ENCODE measurements around the gene LILRA1. TPM values are rescaled to one million over a fixed set of nuclear protein-coding genes. Genes with fewer than 3 reads are reported as not detected.
"Not testable (repeated sequence)": the region's sequence is repeated elsewhere in the genome, so short reads cannot be mapped to it uniquely, and the experiment has no call there.

LILRA1 gene
- total RNA-seq, 1 donor from 2014 or later = not detected

DNA sequence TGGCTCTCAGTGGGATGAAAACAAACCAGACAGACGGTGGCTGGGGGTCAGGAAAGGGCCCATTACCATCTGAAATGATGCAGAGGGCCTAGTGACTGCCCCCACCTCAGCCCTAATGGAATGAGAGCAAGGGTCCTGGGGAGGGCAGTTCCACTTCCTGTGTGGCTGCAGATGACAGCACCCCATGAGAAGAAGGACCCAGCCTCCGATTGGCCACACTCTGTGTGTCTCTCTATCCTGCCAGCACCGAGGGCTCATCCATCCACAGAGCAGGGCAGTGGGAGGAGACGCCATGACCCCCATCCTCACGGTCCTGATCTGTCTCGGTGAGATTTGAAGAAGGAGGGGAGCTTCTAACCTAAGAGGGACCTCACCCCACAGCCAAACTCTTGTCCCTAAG is 37.4 kb downstream of the LILRA1 start:
- no peak for DNase-seq (ENCODE audit: extremely low spot score, unreplicated experiment)
- no peak overlapping the region for H3K4me3 Mint-ChIP-seq (ENCODE audit: unreplicated experiment)
- H3K27me3 Mint-ChIP-seq (ENCODE audit: unreplicated experiment) = no peaks in the 10 kb centered on the region
- TF ChIP-seq, protein P1, sequence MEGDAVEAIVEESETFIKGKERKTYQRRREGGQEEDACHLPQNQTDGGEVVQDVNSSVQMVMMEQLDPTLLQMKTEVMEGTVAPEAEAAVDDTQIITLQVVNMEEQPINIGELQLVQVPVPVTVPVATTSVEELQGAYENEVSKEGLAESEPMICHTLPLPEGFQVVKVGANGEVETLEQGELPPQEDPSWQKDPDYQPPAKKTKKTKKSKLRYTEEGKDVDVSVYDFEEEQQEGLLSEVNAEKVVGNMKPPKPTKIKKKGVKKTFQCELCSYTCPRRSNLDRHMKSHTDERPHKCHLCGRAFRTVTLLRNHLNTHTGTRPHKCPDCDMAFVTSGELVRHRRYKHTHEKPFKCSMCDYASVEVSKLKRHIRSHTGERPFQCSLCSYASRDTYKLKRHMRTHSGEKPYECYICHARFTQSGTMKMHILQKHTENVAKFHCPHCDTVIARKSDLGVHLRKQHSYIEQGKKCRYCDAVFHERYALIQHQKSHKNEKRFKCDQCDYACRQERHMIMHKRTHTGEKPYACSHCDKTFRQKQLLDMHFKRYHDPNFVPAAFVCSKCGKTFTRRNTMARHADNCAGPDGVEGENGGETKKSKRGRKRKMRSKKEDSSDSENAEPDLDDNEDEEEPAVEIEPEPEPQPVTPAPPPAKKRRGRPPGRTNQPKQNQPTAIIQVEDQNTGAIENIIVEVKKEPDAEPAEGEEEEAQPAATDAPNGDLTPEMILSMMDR (IDR thresholded peaks at IDR 0.05) = no peak
- no peak overlapping the region for H3K27ac Mint-ChIP-seq (ENCODE audit: unreplicated experiment)
- H3K36me3 Mint-ChIP-seq (ENCODE audit: unreplicated experiment) = no peaks in the 10 kb centered on the region
- peaks cover 27% of the 10 kb centered on the region for H3K9me3 Mint-ChIP-seq (ENCODE audit: unreplicated experiment)
- H3K4me1 Mint-ChIP-seq (ENCODE audit: unreplicated experiment) = no peaks in the 10 kb centered on the region

DNA sequence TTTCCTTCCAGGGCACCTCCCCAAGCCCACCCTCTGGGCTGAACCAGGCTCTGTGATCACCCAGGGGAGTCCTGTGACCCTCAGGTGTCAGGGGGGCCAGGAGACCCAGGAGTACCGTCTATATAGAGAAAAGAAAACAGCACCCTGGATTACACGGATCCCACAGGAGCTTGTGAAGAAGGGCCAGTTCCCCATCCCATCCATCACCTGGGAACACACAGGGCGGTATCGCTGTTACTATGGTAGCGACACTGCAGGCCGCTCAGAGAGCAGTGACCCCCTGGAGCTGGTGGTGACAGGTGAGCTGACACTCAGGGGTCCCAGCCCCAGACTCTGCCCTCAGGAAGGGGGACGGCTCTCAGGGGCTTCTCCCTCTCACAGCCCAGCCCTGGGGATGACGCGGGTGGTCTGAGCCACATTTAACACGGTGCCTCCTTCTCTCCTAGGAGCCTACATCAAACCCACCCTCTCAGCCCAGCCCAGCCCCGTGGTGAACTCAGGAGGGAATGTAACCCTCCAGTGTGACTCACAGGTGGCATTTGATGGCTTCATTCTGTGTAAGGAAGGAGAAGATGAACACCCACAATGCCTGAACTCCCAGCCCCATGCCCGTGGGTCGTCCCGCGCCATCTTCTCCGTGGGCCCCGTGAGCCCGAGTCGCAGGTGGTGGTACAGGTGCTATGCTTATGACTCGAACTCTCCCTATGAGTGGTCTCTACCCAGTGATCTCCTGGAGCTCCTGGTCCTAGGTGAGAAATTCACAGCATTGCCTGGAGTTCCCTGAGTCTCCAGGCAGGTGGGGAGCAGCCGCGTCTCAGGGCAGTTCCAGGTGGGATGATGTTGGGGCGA is 38.3 kb downstream of the LILRA1 start:
- not testable (repeated sequence) for H3K27me3 Mint-ChIP-seq (ENCODE audit: unreplicated experiment); H3K36me3 Mint-ChIP-seq (ENCODE audit: unreplicated experiment); H3K4me3 Mint-ChIP-seq (ENCODE audit: unreplicated experiment); H3K4me1 Mint-ChIP-seq (ENCODE audit: unreplicated experiment); H3K27ac Mint-ChIP-seq (ENCODE audit: unreplicated experiment); DNase-seq (ENCODE audit: extremely low spot score, unreplicated experiment)
- peaks cover 22% of the 10 kb centered on the region for H3K9me3 Mint-ChIP-seq (ENCODE audit: unreplicated experiment)

DNA sequence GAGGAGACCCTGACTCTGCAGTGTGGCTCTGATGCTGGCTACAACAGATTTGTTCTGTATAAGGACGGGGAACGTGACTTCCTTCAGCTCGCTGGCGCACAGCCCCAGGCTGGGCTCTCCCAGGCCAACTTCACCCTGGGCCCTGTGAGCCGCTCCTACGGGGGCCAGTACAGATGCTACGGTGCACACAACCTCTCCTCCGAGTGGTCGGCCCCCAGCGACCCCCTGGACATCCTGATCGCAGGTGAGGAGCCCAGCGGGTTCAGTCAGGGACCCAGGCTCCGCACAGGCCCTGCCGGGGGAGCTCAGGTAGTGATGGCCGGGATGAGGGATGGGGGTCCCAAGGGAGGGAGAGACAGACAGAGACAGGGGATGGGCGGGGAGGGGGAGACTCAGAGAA is 39.1 kb downstream of the LILRA1 start:
- not testable (repeated sequence) for H3K27me3 Mint-ChIP-seq (ENCODE audit: unreplicated experiment); H3K4me1 Mint-ChIP-seq (ENCODE audit: unreplicated experiment); H3K27ac Mint-ChIP-seq (ENCODE audit: unreplicated experiment); H3K4me3 Mint-ChIP-seq (ENCODE audit: unreplicated experiment); DNase-seq (ENCODE audit: extremely low spot score, unreplicated experiment); H3K36me3 Mint-ChIP-seq (ENCODE audit: unreplicated experiment)
- H3K9me3 Mint-ChIP-seq (ENCODE audit: unreplicated experiment) = peaks cover 20% of the 10 kb centered on the region

DNA sequence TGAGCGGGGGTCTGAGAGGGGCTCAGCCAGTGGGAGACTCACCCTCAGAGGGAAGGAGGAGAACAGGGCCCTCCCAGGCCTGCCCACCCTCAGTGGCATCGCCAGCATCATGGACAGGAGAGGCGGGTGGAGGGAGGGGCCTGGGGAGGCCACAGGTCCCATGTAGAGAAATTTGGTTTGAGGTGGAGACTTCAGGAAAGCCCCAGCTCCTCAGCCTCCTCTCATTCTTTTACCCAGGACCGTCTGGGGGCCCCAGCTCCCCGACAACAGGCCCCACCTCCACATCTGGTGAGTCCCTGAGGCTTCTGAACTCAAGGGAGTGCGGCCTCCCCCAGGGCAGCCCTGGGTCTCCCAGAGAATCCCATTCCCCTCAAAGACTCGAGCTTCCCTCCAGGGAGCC is 40.0 kb downstream of the LILRA1 start:
- Mint-ChIP-seq H3K4me3 (ENCODE audit: unreplicated experiment) (no peak overlapping the region), H3K4me1 (ENCODE audit: unreplicated experiment) (no peaks in the 10 kb centered on the region), H3K27me3 (ENCODE audit: unreplicated experiment) (no peaks in the 10 kb centered on the region), H3K27ac (ENCODE audit: unreplicated experiment) (no peak overlapping the region), H3K9me3 (ENCODE audit: unreplicated experiment) (peaks cover 12% of the 10 kb centered on the region), H3K36me3 (ENCODE audit: unreplicated experiment) (no peaks in the 10 kb centered on the region)
- DNase-seq (ENCODE audit: extremely low spot score, unreplicated experiment) = no peak
- TF ChIP-seq, protein P1 (IDR thresholded peaks at IDR 0.05) = no peak

DNA sequence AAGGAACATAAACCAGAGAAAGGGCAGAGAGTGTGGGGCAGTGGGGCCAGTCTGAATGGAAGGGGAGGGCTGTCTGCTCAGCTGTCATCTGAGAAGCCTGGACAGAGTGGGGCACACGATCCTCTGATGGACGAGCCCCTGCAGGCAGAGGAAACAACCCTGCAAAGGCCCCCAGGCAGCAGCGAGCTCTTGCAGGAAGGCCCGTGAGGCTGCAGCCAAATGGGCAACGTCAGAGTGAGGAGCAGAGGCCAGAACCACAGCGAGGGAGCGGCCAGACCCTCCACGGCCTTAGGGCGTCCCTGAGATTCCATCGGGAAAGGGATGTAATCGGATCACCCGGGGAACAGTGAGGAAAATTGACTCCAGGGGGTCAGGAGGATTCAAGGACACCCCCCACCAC is 42.6 kb downstream of the LILRA1 start:
- not testable (repeated sequence) for H3K27me3 Mint-ChIP-seq (ENCODE audit: unreplicated experiment); H3K27ac Mint-ChIP-seq (ENCODE audit: unreplicated experiment); H3K4me1 Mint-ChIP-seq (ENCODE audit: unreplicated experiment); H3K36me3 Mint-ChIP-seq (ENCODE audit: unreplicated experiment); DNase-seq (ENCODE audit: extremely low spot score, unreplicated experiment); H3K4me3 Mint-ChIP-seq (ENCODE audit: unreplicated experiment)
- H3K9me3 Mint-ChIP-seq (ENCODE audit: unreplicated experiment) = peaks cover 18% of the 10 kb centered on the region

DNA sequence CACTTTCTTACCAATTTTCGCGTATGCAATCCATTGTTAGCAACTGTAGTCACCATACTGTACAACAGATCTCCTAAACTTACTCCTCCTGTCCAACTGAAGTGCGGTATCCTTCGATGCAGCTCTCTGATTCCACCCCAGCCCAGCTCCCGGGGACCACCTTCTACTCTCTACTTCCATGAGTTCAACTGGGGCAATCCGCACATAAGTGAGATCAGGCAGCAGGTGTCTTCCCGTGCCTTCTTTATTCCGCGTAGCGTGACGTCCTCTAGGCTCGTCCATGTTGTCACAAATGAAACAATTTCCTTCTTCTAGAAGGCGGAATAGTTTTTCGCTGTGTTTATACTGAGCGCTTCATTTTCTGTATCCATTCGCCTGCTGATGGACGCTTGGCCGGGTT is 45.3 kb downstream of the LILRA1 start:
- TF ChIP-seq, protein P1 (IDR thresholded peaks at IDR 0.05) = no peak
- H3K9me3 Mint-ChIP-seq (ENCODE audit: unreplicated experiment) = peaks cover 21% of the 10 kb centered on the region
- no peaks in the 10 kb centered on the region for H3K36me3 Mint-ChIP-seq (ENCODE audit: unreplicated experiment)

DNA sequence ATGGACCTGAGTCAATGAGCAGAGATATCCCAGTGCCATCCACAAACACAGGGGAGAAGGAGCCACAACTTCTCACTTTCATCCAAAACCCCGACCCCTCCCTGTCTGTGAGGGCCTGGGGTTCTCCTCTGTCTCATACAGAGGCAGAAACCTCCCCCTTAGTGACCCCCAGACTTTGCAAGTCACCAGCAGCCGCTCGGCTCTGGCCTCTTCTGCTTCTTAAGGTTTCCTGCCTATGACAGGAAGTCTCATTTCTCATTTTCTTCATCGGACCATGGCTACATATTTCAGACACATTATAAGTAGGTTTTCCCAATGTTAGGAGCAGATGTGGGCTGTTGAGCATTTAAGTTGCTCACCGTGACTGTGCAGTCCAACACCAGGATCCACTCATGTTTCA is 49.5 kb downstream of the LILRA1 start:
- not testable (repeated sequence) for H3K4me3 Mint-ChIP-seq (ENCODE audit: unreplicated experiment); H3K36me3 Mint-ChIP-seq (ENCODE audit: unreplicated experiment); H3K4me1 Mint-ChIP-seq (ENCODE audit: unreplicated experiment); H3K27ac Mint-ChIP-seq (ENCODE audit: unreplicated experiment); H3K27me3 Mint-ChIP-seq (ENCODE audit: unreplicated experiment)
- peaks cover 25% of the 10 kb centered on the region for H3K9me3 Mint-ChIP-seq (ENCODE audit: unreplicated experiment)
- DNase-seq (ENCODE audit: extremely low spot score, unreplicated experiment) = peak; percentile 32

More for the DNA sequence above, 45.3 kb downstream of the LILRA1 start:
- Mint-ChIP-seq H3K4me3 (ENCODE audit: unreplicated experiment) (no peak overlapping the region), H3K27ac (ENCODE audit: unreplicated experiment) (no peak overlapping the region), H3K27me3 (ENCODE audit: unreplicated experiment) (no peaks in the 10 kb centered on the region), H3K4me1 (ENCODE audit: unreplicated experiment) (no peaks in the 10 kb centered on the region)
- DNase-seq (ENCODE audit: extremely low spot score, unreplicated experiment) = peak; percentile 76

DNA sequence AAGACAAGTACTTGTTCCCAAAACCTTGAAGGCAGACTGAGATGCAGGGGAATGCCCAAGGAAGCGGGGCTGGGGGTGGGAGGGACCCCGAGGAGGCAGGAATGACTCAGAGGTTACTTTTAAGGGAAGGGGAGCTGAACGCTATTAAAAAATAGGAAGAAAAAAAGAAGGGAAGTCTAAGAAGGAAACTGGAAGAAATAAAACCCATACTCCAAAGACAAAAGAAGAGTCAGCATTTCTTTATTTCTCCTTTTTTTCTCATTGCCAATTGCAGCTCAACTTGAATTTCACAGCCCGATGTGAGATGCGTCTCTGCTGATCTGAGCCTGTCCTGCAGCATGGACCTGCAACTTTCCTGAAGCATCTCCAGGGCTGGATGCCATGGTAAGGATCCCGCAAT is 50.2 kb downstream of the LILRA1 start:
- H3K27ac Mint-ChIP-seq (ENCODE audit: unreplicated experiment); H3K36me3 Mint-ChIP-seq (ENCODE audit: unreplicated experiment); DNase-seq (ENCODE audit: extremely low spot score, unreplicated experiment); H3K27me3 Mint-ChIP-seq (ENCODE audit: unreplicated experiment); H3K4me3 Mint-ChIP-seq (ENCODE audit: unreplicated experiment); H3K4me1 Mint-ChIP-seq (ENCODE audit: unreplicated experiment): not testable (repeated sequence)
- H3K9me3 Mint-ChIP-seq (ENCODE audit: unreplicated experiment) = peaks cover 30% of the 10 kb centered on the region

Measured in osteocyte (in vitro differentiated cells).